GM13976 (cell line): ENCODE measurements around the gene GSTM3.

Source experiments
- DNase-seq: peaks from one replicate; pipeline ENCODE4 v3.0.0; 2012; ENCODE audit warnings: low spot score
- CTCF ChIP-seq: IDR thresholded peaks from 2 replicates; pipeline ENCODE4 v1.5.1; 2012; ENCODE audit warnings: borderline replicate concordance, mild to moderate bottlenecking; ENCODE audit not compliant: insufficient read depth; ENCODE audit errors: extremely low read depth, missing control alignments, control extremely low read depth
- in situ Hi-C: fragments of 300-500 bp; cut with MboI; formaldehyde crosslinking; loops from one replicate; pipeline ENCODE4 v1.12.0; 2022; ENCODE audit warnings: low sequenced_read_pairs, mixed read lengths, inconsistent platforms; ENCODE audit not compliant: unreplicated experiment

GSTM3 gene

DNA sequence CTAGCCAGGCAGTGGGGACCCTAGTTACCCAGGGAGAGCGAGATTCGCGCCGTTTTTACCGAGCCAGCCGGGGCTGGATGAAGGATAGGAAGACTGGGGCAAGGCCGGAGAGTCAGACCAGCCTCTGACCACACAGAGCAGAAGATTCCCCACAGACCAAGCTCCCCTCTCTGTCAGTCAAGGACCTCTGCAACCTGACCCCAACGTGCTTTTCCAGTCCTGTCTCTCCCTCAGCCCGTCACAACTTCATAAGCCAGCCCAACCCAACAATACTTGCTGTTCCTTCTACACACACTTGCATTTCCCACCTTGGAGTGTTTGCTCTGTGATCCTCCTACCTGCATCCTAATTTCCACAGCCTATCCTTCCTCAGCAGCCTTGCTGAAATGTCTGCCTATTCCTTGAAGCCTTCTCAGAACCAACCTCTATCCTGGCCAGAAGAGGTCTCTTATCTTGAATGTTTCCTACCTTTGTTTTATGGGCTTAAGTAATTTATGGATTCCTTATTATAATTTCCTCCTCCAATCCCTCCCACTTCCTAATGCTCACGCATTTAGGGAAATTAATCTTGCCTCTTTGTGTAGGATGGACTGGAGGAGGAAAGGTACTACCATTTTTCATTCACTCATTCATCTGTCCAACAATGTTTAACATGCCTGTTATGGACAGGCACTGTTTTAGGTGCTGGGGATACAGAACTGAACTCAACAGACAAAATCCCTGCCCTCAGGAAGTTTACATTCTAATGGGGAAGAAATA is at the start of gene GSTM3:
Gene GSTM3 (minus strand): TSS at position 424 of the 759 bp plus-strand sequence. CDS start 751 bp downstream, outside the sequence.
- DNase-seq, result no peak
- in situ Hi-C loops, result no loop called here
- TF ChIP-seq CTCF, result no peak

DNA sequence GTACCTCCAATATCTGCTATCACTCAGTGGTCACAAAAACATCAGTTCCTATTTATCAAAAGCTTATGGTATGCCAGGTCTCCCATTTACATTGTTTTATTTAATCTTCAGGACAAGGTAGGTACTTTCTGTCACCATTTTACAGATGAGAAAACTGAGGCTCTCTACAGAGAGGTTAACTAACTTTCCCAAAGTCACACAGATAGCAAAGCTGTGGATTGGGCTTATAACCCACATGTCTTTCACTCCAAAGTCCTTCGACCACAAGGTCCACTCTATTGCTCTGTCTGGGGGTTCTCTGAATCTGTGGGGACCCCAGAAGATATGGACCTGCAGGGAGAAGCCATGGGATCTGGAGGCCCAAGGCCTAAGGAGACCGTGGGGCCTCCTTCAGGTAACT is 49.5 kb upstream of the GSTM3 start:
- DNase-seq, result no peak

DNA sequence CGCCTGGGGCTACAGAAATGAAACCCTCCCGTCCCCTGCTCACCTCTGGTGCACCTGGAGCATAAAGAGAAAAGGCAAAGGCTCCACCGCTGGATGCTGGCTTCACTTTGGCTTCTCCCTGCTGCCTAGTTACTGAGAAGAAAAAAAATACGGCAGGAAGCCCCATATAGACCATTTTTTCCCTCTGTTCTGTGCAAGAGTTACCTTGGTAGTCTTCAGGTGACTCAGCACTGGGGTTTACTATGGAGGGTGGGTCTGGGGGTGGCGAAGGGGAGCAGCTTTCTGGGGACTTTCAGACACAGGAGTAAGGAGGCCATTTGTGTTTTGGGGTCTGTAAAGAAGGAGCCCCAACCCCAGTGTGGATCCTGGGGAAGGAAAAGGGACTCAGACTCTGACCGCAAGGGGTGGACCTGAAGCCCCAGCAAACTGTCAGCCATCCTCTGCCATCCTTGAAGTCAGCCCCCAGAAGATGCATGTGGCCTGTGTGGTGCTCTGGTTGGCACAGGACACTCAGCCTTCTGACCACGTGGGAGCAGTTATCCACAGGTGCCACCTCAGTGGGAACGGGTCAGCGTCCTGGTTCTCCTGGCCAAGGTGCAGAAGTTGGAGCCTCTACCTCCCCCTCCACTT is 48.8 kb upstream of the GSTM3 start:
- DNase-seq, result no peak
- in situ Hi-C loops, result no loop called here
- TF ChIP-seq CTCF, result no peak

More for the DNA sequence above, 49.5 kb upstream of the GSTM3 start:
- TF ChIP-seq CTCF, result no peak
- in situ Hi-C loops, result no loop called here

DNA sequence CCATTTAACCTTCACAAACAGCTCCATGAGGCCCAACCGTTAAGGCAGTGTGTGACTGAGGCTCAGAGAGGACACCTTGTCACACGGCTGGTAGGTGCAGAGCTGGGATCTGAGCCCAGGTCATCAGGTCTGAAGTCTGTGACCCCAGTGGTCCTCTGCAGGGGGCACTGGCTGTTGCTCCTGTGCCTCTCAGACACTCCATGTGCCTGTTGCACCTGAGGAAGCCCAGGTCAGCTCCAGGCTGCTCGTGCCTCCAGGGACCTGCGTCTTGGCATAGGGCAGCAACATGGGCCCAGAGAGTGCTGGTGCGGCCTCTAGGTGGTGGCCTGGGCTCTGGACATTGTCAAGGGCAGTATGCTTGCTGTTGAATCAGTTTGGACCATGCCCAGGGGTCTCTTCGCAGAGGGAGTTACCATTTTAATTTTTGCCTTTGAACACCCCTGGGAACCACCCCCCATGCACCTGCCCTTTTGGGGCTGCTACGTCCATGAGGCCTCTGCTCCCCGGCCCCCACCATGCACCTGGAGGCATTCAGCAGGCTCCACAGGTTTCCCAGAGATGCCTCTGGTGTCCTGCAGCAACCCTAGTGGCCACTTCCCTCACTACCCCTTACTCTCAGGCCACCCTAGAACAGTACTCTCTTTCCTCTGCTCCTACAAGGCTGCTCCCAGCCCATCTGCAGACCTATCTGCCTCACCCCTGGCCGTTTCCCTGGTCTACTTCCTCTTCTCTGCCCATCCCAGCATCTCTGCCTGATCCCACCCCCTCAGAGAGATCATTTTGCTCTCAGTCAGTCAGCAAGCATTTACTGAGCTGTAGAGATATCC is 48.1 kb upstream of the GSTM3 start:
- DNase-seq, result peak; percentile 64
- in situ Hi-C loops, result no loop called here
- TF ChIP-seq CTCF, result no peak

DNA sequence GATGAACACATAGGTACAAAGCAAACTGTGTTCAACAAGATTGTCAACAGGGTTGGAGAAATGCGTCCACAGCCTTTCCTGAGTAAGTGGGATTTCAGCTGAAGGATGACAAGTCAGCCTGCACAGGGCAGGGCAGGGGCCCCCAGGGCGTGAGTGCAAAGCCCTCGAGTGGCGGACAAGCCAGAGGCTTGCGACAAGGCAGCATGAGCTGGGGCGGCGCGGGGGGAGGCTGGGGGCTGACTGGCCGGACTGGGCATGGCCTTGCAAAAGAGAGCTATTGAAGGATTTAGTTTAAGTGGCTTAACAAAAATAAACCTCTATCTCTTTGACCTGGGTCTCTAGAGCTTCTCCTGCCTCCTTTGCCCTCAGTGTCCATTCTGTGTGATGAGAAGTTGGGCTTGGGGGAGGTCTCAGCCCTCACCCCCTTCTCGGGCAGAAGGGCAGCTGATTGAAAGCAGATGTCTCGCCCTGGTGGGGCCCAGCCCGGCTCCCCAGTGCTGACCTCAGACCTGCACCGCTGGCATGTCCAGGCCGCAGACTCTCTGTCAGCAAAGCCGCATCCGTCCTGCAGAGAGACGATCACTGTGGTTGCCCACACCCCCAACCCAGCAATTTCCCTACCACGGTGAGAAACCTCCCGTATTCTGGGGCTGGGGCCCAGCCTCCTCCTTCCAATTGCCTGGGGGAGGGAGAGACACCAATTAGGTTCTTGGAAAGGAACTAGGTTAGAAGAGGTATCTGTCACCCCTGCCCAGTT is 47.2 kb upstream of the GSTM3 start:
- TF ChIP-seq CTCF, result no peak
- in situ Hi-C loops, result no loop called here
- no peak for DNase-seq

DNA sequence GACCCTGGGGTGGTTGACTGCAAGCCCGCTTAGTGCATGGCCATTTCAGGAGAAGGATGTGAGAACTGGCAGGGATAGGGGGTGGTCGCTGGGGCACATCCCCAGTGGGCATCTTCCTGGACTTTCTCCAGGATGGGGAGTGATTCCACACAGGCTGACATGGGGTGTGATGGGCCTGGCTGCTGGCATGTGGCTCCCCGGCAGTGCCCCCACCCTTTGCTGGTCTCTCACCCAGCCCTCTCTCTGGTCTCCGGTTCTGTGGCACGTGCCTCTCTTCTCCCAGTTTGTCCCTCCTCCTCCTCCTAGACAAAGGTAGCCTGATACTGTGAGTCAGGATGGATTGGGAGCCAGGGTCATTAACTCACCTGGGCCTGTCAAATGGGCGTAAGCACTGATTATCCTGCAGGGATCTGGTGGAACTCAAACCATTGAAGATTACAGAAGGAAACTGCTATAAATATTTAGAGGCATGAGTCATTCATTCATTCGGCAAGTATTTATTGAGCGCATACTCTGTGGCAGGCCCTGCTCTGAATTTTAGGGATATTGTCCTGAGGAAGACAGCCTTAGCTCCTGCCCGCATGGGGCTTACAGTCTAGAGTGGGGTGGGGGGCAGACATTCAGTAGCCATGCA is 46.5 kb upstream of the GSTM3 start:
- in situ Hi-C loops, result no loop called here

More for the DNA sequence above, 46.5 kb upstream of the GSTM3 start:
- DNase-seq, result no peak
- TF ChIP-seq CTCF, result no peak
